DMS 273 treated with DMSO at 0.1 percent for 48 hours (cell line): ENCODE data around the gene ETNK1.
A peak's percentile ranks its signal among the peaks of the same experiment; 100 is the strongest.
"Not testable (repeated sequence)": the region's sequence is repeated elsewhere in the genome, so short reads cannot be mapped to it uniquely, and the experiment has no call there.

Experiments used
- DNase-seq: peaks from one replicate; lab custom pipeline; 2025; lab: John Stamatoyannopoulos, UW

The ETNK1 gene, protein sequence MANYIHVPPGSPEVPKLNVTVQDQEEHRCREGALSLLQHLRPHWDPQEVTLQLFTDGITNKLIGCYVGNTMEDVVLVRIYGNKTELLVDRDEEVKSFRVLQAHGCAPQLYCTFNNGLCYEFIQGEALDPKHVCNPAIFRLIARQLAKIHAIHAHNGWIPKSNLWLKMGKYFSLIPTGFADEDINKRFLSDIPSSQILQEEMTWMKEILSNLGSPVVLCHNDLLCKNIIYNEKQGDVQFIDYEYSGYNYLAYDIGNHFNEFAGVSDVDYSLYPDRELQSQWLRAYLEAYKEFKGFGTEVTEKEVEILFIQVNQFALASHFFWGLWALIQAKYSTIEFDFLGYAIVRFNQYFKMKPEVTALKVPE

DNA sequence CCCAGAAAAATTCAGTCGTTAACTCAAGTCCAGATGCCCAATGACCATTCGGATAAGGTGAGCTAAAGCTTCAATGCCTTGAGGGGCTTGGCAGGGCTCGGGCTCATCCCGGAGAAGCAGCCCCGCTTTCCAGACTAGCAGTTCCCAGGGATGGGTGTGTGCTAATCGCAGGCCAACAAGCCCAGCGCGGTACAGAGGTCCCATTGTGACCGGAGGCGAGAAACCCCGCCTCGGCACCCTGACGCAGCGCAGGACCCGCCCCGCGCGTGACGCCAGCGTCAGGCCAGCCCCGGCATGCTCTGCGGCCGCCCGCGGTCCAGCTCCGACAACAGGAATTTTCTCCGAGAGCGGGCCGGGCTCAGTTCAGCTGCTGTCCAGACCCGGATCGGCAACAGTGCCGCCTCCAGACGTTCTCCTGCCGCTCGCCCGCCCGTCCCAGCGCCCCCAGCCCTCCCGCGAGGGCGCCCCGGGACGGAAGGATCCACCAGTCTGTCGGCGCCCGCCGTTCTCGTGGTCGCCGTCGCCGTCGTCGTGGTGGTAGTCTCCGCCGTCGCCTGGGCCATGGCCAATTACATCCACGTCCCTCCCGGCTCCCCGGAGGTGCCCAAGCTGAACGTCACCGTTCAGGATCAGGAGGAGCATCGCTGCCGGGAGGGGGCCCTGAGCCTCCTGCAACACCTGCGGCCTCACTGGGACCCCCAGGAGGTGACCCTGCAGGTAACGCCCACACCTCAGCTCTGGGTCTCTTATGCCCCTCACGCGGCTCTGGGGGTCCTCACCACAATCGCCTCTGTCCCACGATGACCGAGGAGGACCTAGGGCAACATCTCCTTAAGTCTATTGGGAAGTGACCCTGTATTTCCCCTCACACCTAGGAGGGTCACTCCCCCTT, at the start of gene ETNK1:
Gene ETNK1 (plus strand): TSS at position 302 of the 892 bp plus-strand sequence. CDS start 260 bp downstream, at position 562.
- peak; percentile 22 for DNase-seq

DNA sequence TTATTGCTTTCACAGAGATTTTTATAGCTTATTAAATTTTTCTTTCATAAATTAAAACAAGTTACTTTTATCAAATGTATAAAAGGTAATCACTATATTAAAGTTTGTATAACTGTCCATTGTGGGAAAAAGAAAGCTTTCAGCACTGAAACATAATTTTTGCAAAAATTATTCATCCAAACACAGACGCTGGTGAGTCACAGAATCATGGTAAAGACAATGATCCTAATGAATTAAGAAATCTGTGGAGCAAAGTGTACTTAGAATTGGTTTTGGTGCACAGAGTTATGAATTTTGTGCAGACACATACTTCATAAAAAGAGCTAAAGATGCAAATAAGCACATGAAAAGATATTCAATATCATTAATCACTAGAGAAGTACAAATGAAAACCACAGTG, 48.9 kb upstream of the ETNK1 start:
- no peak for DNase-seq

DNA sequence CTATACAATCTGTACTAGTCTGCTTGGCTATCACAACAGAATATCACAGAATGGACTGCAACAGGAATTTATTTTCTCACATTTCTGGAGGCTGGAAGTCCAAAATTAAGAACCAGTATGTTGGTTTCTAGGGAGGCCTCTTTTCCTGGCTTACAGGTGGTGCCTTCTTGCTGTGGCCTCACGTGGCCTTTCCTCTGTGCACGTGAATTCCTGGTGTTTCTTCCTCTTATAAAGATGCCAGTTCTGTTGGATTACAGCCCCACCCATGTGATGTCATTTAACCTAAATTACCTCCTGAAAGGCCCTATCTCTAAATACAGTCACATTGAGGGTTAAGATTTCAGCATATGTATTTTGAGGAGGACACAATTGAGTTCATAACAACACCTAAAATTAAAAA, 48.5 kb upstream of the ETNK1 start:
- no peak for DNase-seq

DNA sequence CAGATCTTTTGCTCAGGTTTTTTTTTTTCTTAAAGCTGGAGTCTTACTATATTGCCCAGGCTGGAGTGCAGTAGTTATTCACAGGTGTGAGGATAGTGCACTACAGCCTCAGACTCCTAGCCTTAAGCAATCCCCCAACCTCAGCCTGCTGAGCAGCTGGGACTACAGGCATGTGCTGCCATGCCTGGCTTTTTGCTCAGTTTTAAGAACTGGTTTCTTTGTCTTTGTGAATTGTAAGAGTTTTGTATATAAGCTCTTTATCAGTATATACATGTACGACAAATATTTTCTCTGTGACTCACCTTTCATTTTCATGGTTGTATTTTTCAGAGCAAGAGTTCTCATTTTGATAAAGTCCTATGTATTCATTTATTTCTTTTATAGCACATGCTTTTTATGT, 47.3 kb upstream of the ETNK1 start:
- no peak for DNase-seq

DNA sequence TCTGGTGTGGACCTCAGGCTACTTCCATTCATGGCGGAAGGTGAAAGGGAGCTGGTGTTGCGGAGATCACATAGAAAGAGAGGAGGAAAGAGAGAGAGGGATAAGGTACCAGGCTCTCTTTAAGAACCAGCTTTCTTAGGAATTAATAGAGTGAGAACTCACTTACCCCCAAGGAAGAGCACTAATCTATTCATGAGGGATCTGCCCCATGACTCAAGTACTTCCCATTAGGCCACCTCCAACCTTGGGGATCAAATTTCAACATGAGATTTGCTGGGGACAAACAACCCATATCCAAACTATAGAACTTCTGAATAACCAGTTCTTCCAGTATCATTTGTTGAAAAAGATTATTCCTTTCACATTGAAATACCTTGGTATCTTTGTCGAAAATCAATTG, 46.6 kb upstream of the ETNK1 start:
- DNase-seq, result no peak

DNA sequence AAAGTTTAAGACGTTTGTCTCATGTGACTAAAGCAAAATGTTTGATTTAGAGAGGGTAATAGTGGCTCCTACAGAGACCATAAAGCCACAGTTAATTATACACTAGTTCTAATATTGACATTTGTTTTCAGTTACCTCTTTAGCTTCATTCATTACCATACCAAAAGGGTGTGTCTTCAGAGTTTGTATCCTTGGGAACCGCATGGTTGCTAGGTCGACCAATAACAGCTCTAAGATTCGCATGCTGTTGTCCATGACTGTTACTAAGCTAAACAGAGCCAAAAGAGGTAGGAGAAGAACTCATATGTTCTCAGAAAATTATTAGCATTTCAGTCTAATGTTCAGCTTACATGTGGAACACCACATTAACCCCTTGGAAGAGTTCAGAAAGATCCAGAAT, 36.2 kb upstream of the ETNK1 start:
- DNase-seq, result no peak

DNA sequence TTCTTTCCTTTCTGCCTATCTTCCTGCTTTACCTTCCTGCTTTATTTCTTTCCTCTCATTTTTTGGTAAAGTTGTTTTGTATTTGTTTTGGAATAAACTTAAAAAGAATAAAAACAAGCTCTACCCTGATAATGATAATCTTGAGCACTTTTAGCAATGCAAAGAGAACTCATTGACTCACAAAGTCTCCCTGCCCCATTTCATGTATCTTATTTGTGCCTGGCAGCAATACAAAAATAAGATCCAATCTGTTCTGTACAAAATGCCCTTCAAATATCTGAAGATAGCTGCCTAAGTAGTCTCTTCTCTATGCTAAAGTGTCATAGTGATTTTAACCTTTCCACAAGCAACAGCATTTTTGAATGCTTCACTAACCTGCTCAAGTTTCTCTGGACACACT, 31.1 kb upstream of the ETNK1 start:
- no peak for DNase-seq

DNA sequence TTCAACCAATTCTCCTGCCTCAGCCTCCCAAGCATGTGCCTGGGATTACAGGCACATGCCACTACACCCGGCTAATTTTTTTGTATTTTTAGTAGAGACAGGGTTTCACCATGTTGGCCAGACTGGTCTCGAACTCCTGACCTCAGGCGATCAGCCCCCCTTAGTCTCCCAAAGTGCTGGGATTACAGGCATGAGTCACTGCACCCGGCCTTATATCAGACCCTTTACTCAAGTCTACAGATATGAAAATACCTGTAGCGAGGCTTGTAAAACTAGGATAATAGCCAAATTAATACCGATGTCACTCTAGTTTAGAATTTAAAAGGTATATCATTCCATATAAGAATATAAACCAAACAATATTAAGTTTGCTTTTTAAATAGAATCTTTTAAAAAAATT, 27.4 kb upstream of the ETNK1 start:
- not testable (repeated sequence) for DNase-seq

DNA sequence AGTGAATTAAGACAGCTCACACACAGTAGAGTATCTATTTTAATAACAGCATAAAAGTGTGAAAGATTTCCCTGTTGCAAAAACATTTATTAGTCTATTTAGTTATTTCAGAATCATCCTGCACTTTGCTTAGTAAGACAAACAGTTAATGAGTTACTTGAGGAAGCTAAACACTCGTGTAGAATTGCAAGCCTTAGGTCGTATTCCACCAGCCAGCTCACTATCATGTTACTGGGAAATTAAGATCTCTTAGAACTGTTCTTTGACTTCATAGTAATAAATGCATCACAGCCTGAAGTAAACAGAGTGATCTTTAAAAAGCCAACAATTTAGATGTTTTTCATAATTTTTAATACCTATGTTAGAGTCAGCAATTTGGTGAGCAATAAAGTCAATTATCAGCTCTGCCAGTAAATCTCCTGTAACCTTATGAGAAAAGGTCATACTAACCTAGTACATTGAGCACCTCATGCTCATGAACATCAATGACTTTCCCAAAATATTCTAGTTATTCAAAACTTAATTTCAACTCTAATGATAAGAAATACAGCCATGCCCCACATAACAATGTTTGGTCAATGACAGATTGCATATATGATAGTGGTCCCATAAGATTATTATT, 26.7 kb upstream of the ETNK1 start:
- no peak for DNase-seq

DNA sequence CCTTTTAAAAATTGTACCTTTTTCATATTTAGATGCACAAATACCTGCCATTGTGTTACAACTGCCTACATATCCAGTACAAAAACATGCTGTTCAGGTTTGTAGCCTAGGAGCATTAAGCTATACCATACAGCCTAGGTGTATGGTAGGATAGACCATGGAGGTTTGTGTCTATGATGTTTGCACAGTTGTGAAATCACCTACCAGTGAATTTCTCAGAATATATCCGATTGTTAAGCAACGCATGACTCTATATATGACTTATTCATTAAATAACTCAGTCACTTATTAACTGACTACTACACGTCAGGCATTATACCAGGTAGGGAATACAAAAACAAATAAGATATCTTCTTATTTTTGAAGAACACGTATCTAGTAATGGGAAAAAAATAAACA, 26.2 kb upstream of the ETNK1 start:
- no peak for DNase-seq

DNA sequence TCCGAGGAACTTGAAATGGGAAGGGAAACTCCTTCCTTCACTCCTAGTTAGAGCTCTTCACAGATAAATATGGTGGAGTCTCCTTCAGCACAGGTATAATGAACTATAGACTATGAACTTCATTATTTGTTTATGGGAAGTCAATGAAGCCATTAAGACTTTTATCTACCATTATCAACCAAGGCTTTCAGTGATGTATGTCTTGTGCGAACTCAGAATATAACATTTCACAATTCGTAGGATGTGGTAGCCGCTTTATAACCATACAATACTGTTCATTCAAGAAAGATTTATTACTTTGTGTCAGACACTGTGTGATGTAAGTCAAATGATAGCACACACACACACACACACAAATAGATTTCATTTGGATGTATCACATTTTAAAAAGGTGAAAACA, 24.8 kb upstream of the ETNK1 start:
- no peak for DNase-seq

DNA sequence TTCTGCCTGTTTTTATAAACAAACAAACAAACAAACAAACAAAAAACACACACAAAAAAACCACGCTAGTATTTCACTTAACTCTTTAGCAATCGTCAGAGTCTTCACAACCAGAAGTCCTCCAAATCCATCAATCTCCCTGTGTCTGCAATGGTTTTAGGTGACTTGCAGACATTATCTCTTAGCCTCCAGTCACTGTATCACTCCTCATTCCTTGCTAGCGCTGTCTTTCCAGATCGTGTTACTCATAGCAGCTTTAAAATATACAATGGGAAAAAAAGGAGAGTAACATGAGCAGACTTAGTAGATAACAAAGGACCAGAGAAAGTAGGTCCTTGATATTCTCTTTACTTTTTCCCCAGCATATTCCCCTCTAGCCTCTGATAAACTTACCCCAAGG, 15.5 kb upstream of the ETNK1 start:
- DNase-seq, result no peak

DNA sequence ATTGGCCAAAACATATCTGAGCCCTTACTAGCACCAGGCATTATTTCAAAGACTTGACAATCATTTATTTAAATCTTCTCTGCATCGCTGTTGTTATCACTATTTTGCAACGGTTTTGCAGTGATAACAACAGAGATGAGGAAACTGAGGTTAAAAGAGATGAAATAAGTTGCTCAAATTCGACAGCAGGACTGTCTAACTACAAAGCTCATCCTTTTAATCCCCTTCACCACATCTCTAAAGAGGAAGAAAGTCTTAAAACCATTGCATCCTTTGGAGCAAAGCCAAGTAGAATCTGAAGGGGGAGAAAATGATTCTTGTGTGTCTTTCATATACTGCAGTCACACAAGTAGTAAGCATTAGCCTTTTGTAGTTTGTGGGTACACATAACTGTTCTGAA, 14.8 kb upstream of the ETNK1 start:
- DNase-seq, result no peak

DNA sequence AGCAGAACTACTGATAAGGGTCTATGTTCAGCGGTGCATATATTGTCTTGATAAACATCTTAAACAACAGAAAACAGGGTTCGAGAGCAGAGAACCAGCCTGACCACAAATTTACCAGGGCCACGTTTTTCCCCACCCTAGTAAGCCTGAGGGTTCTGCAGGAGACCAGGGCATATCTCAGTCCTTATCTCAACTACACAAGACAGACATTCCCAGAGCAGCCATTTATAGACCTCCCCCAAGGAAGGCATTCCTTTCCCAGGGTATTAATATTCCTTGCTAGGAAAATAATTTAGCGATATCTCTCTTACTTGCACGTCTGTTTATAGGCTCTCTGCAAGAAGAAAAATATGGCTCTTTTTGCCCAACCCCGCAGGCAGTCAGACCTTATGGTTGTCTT, 12.1 kb upstream of the ETNK1 start:
- DNase-seq, result not testable (repeated sequence)

DNA sequence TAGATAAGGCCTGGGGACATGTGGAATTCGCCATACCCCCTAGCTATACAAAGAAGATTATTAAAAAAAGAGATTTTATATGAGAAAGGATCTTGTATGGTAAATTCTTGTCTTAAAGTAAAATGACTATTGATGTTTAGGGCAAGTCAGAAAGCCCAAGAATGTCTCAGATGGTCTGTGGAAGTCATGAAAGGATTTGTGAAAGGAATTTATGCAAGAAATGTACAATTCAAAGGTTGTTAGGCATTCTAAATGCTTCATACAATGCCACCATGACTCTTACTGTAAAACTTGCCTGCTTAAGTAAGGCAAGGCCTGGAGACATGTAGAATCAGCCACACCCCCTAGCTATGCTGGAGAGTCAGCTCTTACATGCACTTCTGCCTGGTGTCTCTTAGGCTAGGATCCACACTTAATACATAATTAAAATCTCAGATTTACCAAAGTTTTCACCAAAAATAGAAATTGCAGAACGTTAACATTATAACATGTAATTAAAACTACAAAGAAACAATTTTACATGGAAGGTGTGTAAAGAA, 8.9 kb upstream of the ETNK1 start:
- DNase-seq, result no peak

DNA sequence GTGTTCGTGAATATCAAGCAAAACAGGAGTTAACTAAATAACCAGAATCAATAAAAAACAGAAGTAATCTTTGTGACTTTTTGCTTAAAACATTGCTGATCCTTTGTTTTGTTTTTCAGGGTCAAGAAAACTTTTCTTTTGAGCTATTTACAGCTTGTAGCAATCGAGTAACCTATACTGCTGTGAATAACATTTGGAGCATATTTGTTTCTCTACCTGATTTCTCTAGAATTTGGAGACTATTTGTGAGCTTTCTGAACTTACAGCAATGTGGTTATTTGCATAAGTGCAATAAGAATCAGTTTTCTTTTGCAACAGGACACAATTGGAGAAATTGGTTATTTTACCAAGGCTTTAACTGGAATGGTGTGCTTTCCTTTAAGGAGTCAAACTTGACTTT, 7.3 kb upstream of the ETNK1 start:
- DNase-seq, result no peak

DNA sequence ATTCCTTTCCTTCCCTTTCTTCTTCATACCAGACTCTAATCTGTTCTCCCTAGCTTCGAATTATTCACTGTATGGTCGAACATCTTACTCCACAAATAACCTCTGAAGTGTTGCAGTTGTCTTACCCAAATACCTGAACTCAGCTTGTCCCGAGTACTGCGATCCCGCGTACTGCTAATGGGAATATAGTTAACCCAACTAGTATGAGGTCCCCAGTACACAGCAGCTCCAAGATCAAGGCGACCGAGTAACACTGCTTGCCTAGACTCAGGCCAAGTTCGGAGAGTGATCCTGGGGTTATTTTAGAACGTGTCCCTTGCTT, 462 bp upstream of the ETNK1 start:
- DNase-seq, result no peak

DNA sequence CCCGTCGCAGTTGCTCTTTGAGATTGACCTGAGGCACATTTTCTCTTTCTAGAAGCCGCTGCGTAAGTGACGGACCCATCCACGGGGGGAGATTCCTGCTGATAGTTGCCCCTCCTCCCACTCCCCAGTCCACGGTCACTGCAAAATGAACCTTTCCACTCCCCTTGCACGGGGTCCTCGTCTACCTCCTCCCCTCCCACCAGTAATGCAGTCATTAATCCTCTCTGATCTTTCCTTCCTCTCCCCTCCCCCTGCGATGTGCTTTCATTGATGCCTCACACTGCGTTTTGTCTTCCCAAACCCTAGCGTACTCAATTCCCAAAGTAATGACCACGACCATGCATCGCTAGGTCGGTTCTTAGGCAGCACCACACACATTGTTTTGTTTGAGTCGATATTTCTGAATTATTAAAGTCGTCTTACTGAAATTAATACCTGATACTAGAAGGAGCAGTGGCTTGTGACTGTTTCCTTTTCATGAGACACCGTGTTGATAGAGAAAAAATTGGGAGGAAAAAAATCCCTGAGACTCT, 857 bp downstream of the ETNK1 start:
- peak; percentile 7 for DNase-seq

DNA sequence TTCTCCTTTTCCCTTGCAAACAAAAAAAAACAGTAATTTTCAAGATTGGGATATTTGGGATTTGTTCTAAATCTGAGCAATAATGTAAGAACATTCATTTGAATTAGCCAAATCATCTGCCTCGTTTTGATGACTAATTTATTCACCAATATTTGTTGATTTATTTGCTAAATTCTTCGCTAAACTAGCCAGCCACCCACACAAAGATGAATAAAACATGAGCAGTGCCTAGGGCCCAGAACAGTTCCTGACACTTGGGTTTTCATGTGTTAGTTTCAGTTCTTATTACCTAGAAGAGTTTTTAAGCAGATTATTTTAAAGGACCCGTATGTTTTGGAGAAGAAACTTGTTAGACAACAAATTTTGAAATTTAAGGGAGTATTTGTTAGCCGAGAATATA, 1.4 kb downstream of the ETNK1 start:
- no peak for DNase-seq

DNA sequence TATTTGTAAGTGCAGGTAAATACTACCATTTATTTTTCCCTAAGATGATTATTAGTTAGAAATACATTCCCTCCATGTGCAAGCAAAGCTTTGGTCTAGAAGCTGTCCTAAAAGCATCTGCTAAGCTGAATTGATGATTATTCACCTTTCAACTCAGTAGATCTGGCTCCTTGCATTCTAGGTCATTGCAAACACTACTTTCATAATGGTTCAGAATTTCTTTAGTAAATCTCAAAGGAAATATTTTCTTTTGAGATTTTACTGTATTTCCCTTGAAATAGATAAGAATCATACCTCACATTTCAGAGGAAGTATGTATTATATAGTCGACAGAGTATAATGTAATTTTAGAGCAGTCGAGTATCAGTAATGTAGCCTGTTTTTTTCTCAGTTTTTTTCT, 2.4 kb downstream of the ETNK1 start:
- DNase-seq, result no peak

DNA sequence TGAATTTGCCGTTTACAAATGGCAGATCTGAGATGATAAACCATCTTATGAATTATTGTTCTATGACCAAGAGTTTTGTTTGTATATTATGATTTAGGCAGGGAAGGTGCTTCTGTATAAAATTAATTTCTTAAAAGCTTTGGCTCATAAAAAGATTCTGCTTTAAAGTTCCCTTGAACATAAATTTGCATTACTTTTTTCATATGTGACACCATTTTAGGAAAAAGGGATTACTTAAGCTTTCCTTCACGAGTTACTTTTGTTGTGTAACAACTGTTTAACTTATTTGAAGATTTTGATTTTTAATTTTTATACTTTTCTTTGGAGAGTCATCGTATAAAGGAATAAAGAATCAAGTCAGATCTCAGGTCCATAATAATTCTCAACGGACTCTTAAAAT, 3.3 kb downstream of the ETNK1 start:
- DNase-seq, result no peak

DNA sequence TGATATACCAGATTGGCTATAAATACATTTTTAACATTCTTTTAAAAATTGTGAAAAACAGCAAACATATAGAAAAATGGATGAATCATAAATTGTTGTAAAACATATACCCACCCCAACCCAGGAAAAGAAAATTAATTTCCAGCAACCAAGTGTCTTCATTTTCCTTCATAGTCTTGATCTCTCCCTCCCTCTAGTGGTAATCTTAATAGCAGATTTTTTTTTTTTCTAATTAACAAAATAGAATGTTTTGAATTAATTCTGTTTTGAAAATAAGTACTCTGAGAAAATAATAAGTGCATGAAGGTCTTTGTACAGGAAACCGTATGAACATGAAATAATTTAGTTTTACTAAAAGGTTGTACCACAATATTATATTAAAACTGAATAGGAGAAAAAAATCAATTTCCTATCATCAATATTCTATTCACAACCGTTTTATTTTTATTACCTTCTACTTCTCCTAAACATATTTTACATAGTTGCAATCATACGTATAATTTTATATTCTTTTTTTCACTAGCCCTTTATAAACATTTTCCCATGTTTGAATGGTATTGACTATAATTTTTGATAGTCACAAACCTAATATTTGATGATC, 7.0 kb downstream of the ETNK1 start:
- no peak for DNase-seq
